Smooth muscle cell (in vitro differentiated cells): ENCODE results near the gene TNRC18. TPM values are rescaled to one million over a fixed set of nuclear protein-coding genes. Genes with fewer than 3 reads are reported as not detected.

ENCODE experiments used
- DNase-seq: peaks from one replicate; lab custom pipeline; 2025; ENCODE audit not compliant: unreplicated experiment; lab: John Stamatoyannopoulos, UW
- H2AFZ ChIP-seq: fragments of 200-600 bp; sonication (generic); 2 replicates; pipeline ENCODE4 v1.6.0; 2016; ENCODE audit warnings: antibody characterized with exemption, low read depth, mild to moderate bottlenecking
- H3F3A ChIP-seq: fragments of 200-600 bp; sonication (generic); 2 replicates; pipeline ENCODE4 v1.6.0; 2017; ENCODE audit warnings: antibody characterized with exemption, low read depth
- H3K27ac ChIP-seq: fragments of 200-600 bp; sonication (generic); 2 replicates; pipeline ENCODE4 v1.5.1; 2016; ENCODE audit warnings: low read depth, mild to moderate bottlenecking
- H3K27me3 ChIP-seq: fragments of 200-600 bp; sonication (generic); 2 replicates; pipeline ENCODE4 v1.6.1; 2016; ENCODE audit warnings: low read depth, mild to moderate bottlenecking
- H3K36me3 ChIP-seq: fragments of 200-600 bp; sonication (generic); 2 replicates; pipeline ENCODE4 v1.5.1; 2016; ENCODE audit warnings: low read depth
- H3K4me1 ChIP-seq: fragments of 200-600 bp; sonication (generic); 2 replicates; pipeline ENCODE4 v1.5.1; 2016; ENCODE audit warnings: low read depth
- H3K4me2 ChIP-seq: fragments of 200-600 bp; sonication (generic); 2 replicates; pipeline ENCODE4 v1.6.0; 2016; ENCODE audit warnings: mild to moderate bottlenecking
- H3K4me3 ChIP-seq: fragments of 200-600 bp; sonication (generic); 2 replicates; pipeline ENCODE4 v1.5.1; 2016; ENCODE audit warnings: mild to moderate bottlenecking
- H3K79me2 ChIP-seq: fragments of 200-600 bp; sonication (generic); 2 replicates; pipeline ENCODE4 v1.6.0; 2016; ENCODE audit warnings: low read depth, mild to moderate bottlenecking
- H3K9ac ChIP-seq: fragments of 200-600 bp; sonication (generic); 2 replicates; pipeline ENCODE4 v1.6.0; 2016; ENCODE audit warnings: low read depth
- H3K9me3 ChIP-seq: fragments of 200-600 bp; sonication (generic); replicated peaks from 2 replicates; pipeline ENCODE4 v1.5.1; 2016; ENCODE audit warnings: low read depth
- H4K20me1 ChIP-seq: fragments of 200-600 bp; sonication (generic); 2 replicates; pipeline ENCODE4 v1.6.0; 2016; ENCODE audit warnings: low read depth
- CTCF ChIP-seq: fragments of 200-600 bp; sonication (generic); IDR thresholded peaks from 2 replicates; pipeline ENCODE4 v1.5.1; 2017; ENCODE audit warnings: borderline replicate concordance, mild to moderate bottlenecking, antibody characterized with exemption; ENCODE audit not compliant: insufficient read depth, poor library complexity, severe bottlenecking
- WGBS: methylation state at CpG from one replicate; pipeline ENCODE4 v1.1.7; 2016; ENCODE audit warnings: low lambda C conversion rate; 5-methylcytosine and 5-hydroxymethylcytosine counted together
- polyA plus RNA-seq: library from polyadenylated mRNA; unstranded; fragments of >200 nt; fragmentation: Nextera tagmentation; extraction: Ambion mirVana; gene quantifications from 2 replicates; pipeline ENCODE4 v1.2.1, GENCODE V29; 2016
- total RNA-seq: library from RNA; depleted of rRNA; stranded (reverse); fragments of >200 nt; gene quantifications from 2 replicates; pipeline ENCODE4 v1.2.3, GENCODE V29; 2014

TNRC18 gene
- total and polyA plus RNA-seq, 2 experiments from 2014 or later, result 6.4 to 40.3 TPM

GRCh38 chr7:5430612-5430947 is 6.9 kb upstream of the TNRC18 start:
- H3K4me3 ChIP-seq, result peak overlapping the region; percentile 74
- no peaks in the 10 kb centered on the region for H3K27me3 ChIP-seq
- H3K36me3 ChIP-seq, result no peaks in the 10 kb centered on the region

GRCh38 chr7:5429857-5430611 is 6.4 kb upstream of the TNRC18 start:
- H3K4me3 ChIP-seq, result peak overlapping the region; percentile 74
- no peaks in the 10 kb centered on the region for H3K36me3 ChIP-seq
- WGBS, result 18% methylated on average over 26 of the region's 30 CpGs
- peaks cover 42% of the 10 kb centered on the region for H3K79me2 ChIP-seq
- H3K27me3 ChIP-seq, result no peaks in the 10 kb centered on the region
- no peak overlapping the region for H2AFZ ChIP-seq
- peak overlapping the region; percentile 92 for H3K4me2 ChIP-seq
- H3K9me3 ChIP-seq, result no peaks in the 10 kb centered on the region
- H4K20me1 ChIP-seq, result peaks cover 6% of the 10 kb centered on the region
- peaks cover 4% of the 10 kb centered on the region for H3F3A ChIP-seq
- H3K27ac ChIP-seq, result peak overlapping the region; percentile 97
- peaks cover 21% of the 10 kb centered on the region for H3K4me1 ChIP-seq
- no peak for DNase-seq
- peak overlapping the region; percentile 92 for H3K9ac ChIP-seq
- TF ChIP-seq CTCF, result no peak

More at GRCh38 chr7:5430612-5430947, 6.9 kb upstream of the TNRC18 start:
- Histone ChIP-seq H3K9me3 (no peaks in the 10 kb centered on the region), H2AFZ (no peak overlapping the region), H3K27ac (no peak overlapping the region), H3K9ac (no peak overlapping the region), H3K4me2 (no peak overlapping the region), H3K79me2 (peaks cover 47% of the 10 kb centered on the region), H4K20me1 (peaks cover 6% of the 10 kb centered on the region), H3F3A (peaks cover 4% of the 10 kb centered on the region), H3K4me1 (peaks cover 21% of the 10 kb centered on the region)
- no peak for DNase-seq
- no peak for TF ChIP-seq CTCF
- 95% methylated on average over 5 of the region's 5 CpGs for WGBS

- Histone ChIP-seq H3K9me3 (no peaks in the 10 kb centered on the region), H3K36me3 (no peaks in the 10 kb centered on the region), H3F3A (peaks cover 4% of the 10 kb centered on the region), H3K4me1 (peaks cover 21% of the 10 kb centered on the region), H3K79me2 (peaks cover 40% of the 10 kb centered on the region), H3K27ac (peak overlapping the region; percentile 97), H3K4me2 (peak overlapping the region; percentile 92), H4K20me1 (peaks cover 6% of the 10 kb centered on the region), H2AFZ (no peak overlapping the region), H3K27me3 (no peaks in the 10 kb centered on the region), H3K9ac (peak overlapping the region; percentile 92), H3K4me3 (peak overlapping the region; percentile 74)
- TF ChIP-seq CTCF, result no peak
- DNase-seq, result no peak
- WGBS, result 2% methylated on average over 30 of the region's 31 CpGs
Measured at GRCh38 chr7:5429253-5429856, 5.7 kb upstream of the TNRC18 start.
